Erythroblast (primary cell): ENCODE measurements around the gene KMT2E.

Experiments
- DNase-seq, 2 experiments: peaks; one replicate each; lab custom pipeline; 2025; lab: John Stamatoyannopoulos, UW
- GATA1 ChIP-seq: IDR thresholded peaks from 2 replicates; pipeline ENCODE4 v1.6.1; 2011; ENCODE audit warnings: low read depth, mild to moderate bottlenecking, control low read depth, low read length, moderate library complexity
- POLR2A ChIP-seq: IDR thresholded peaks from 2 replicates; pipeline ENCODE4 v1.6.1; 2011; ENCODE audit warnings: mild to moderate bottlenecking, low read length

The KMT2E gene

GRCh38 chr7:104976966-104977636 lies 36.9 kb upstream of the KMT2E start:
- no peak for DNase-seq
- TF ChIP-seq POLR2A = no peak
- no peak for TF ChIP-seq GATA1

- no peak for DNase-seq
- TF ChIP-seq POLR2A = no peak
- TF ChIP-seq GATA1 = no peak
Observed at GRCh38 chr7:104978460-104978859, 35.5 kb upstream of the KMT2E start.

- no peak for TF ChIP-seq POLR2A
- no peak for TF ChIP-seq GATA1
- no peak for DNase-seq
Observed at GRCh38 chr7:104979167-104979841, 34.7 kb upstream of the KMT2E start.

GRCh38 chr7:104980440-104980839 lies 33.6 kb upstream of the KMT2E start:
- no peak for TF ChIP-seq GATA1
- DNase-seq = no peak

- no peak for TF ChIP-seq GATA1
- TF ChIP-seq POLR2A = no peak
- peak; percentile 76 to 79 for DNase-seq
Observed at GRCh38 chr7:104980841-104981671, 32.9 kb upstream of the KMT2E start.

GRCh38 chr7:104981672-104982037 lies 32.4 kb upstream of the KMT2E start:
- TF ChIP-seq GATA1 (no peak), POLR2A (no peak)
- DNase-seq = no peak

- TF ChIP-seq GATA1 (no peak), POLR2A (no peak)
- peak in 1 of 2 experiments; percentile 39 for DNase-seq
Observed at GRCh38 chr7:104982308-104983075, 31.5 kb upstream of the KMT2E start.

GRCh38 chr7:104983076-104983577 lies 30.9 kb upstream of the KMT2E start:
- no peak for TF ChIP-seq GATA1
- TF ChIP-seq POLR2A = no peak
- no peak for DNase-seq

- peak; percentile 90 to 91 for DNase-seq
- TF ChIP-seq GATA1 (no peak), POLR2A (peak; percentile 97)
Observed at GRCh38 chr7:104983578-104984539, 30.1 kb upstream of the KMT2E start.

GRCh38 chr7:104984585-104985258 lies 29.3 kb upstream of the KMT2E start:
- peak in 1 of 2 experiments; percentile 47 for DNase-seq
- no peak for TF ChIP-seq POLR2A
- TF ChIP-seq GATA1 = no peak

GRCh38 chr7:104985259-104985617 lies 28.8 kb upstream of the KMT2E start:
- DNase-seq = no peak
- TF ChIP-seq GATA1 (no peak), POLR2A (no peak)
